ENCODE results near the gene MAN1C1.

- TF ChIP-seq CTCF (IDR thresholded peaks at IDR 0.05) (no peak), POLR2A (IDR thresholded peaks at IDR 0.05) (no peak)
These were observed 37.6 kb downstream of the MAN1C1 start for GRCh38 chr1:25654109-25654660.

Data from uterus (tissue), 2 donors.